GM18907 (cell line): ENCODE results near the gene ERCC8.
"Not testable (repeated sequence)": the region's sequence is repeated elsewhere in the genome, so short reads cannot be mapped to it uniquely, and the experiment has no call there.

Source experiments
- ATAC-seq: cut with Tn5 transposase; IDR thresholded peaks from one replicate; pipeline ENCODE4 v1.9.1; 2021; ENCODE audit warnings: mild to moderate bottlenecking, moderate library complexity; ENCODE audit not compliant: unreplicated experiment

Gene ERCC8

GRCh38 chr5:60918466-60918865 lies 26.4 kb downstream of the ERCC8 start:
- ATAC-seq, result no peak

- no peak for ATAC-seq
Measured at GRCh38 chr5:60916646-60917045, 28.2 kb downstream of the ERCC8 start.

- no peak for ATAC-seq
Measured at GRCh38 chr5:60903356-60903755, 41.5 kb downstream of the ERCC8 start.

- ATAC-seq, result no peak
Measured at GRCh38 chr5:60896991-60897390, 47.9 kb downstream of the ERCC8 start.

- no peak for ATAC-seq
Measured at GRCh38 chr5:60893521-60893920, 51.3 kb downstream of the ERCC8 start.

GRCh38 chr5:60891667-60892066 lies 53.2 kb downstream of the ERCC8 start:
- no peak for ATAC-seq

- peak; percentile 88 for ATAC-seq
Measured at GRCh38 chr5:60888359-60889061, 56.4 kb downstream of the ERCC8 start.

- no peak for ATAC-seq
Measured at GRCh38 chr5:60887746-60888145, 57.1 kb downstream of the ERCC8 start.

GRCh38 chr5:60887096-60887495 lies 57.8 kb downstream of the ERCC8 start:
- no peak for ATAC-seq

- ATAC-seq, result no peak
Measured at GRCh38 chr5:60886158-60886557, 58.7 kb downstream of the ERCC8 start.

- ATAC-seq, result no peak
Measured at GRCh38 chr5:60883229-60883628, 61.6 kb downstream of the ERCC8 start.

GRCh38 chr5:60872892-60873291 lies 72.0 kb downstream of the ERCC8 start:
- ATAC-seq, result no peak

- no peak for ATAC-seq
Measured at GRCh38 chr5:60870857-60871256, 74.0 kb downstream of the ERCC8 start.

- not testable (repeated sequence) for ATAC-seq
Measured at GRCh38 chr5:60860572-60860971, 84.3 kb downstream of the ERCC8 start.

- no peak for ATAC-seq
Measured at GRCh38 chr5:60856066-60856465, 88.8 kb downstream of the ERCC8 start.

GRCh38 chr5:60852940-60853339 lies 91.9 kb downstream of the ERCC8 start:
- ATAC-seq, result no peak

- ATAC-seq, result no peak
Measured at GRCh38 chr5:60852317-60852716, 92.6 kb downstream of the ERCC8 start.

GRCh38 chr5:60851626-60852025 lies 93.2 kb downstream of the ERCC8 start:
- ATAC-seq, result no peak

- ATAC-seq, result no peak
Measured at GRCh38 chr5:60846298-60846697, 98.6 kb downstream of the ERCC8 start.

- ATAC-seq, result peak; percentile 93
Measured at GRCh38 chr5:60843936-60844905, 100.6 kb downstream of the ERCC8 start, which contains the start of gene ELOVL7. TSS of gene ELOVL7 (minus strand) at chr5:60844269. CDS start at chr5:60787397, 56,872 bp downstream.

GRCh38 chr5:60843386-60843935 lies 101.4 kb downstream of the ERCC8 start:
- ATAC-seq, result peak; percentile 38
